DND-41 (cell line): ENCODE measurements around the gene METRN.

Experiments used
- ATAC-seq: fragments of 200-7000 bp; cut with Tn5 transposase; 3 replicates; pipeline ENCODE4 v1.9.1; 2021; ENCODE audit warnings: low read depth; ENCODE audit not compliant: insufficient read depth
- DNase-seq: peaks from one replicate; pipeline ENCODE4 v3.0.0-alpha.2; 2020
- H2AFZ ChIP-seq: 2 replicates; pipeline ENCODE4 v1.6.0; 2012; ENCODE audit warnings: low read depth, low read length
- H3K27ac ChIP-seq: 2 replicates; pipeline ENCODE4 v1.5.1; 2012; ENCODE audit warnings: low read length, inconsistent platforms
- H3K27me3 ChIP-seq: fragments of 200-600 bp; sonication (generic); 2 replicates; pipeline ENCODE4 v1.6.0; 2012; ENCODE audit warnings: low read length, mild to moderate bottlenecking, inconsistent platforms; ENCODE audit not compliant: insufficient read depth, poor library complexity
- H3K36me3 ChIP-seq: 2 replicates; pipeline ENCODE4 v1.5.1; 2012; ENCODE audit warnings: low read length, inconsistent platforms; ENCODE audit not compliant: insufficient read depth
- H3K4me1 ChIP-seq: 2 replicates; pipeline ENCODE4 v1.5.1; 2012; ENCODE audit warnings: mild to moderate bottlenecking, low read length; ENCODE audit not compliant: insufficient read depth
- H3K4me2 ChIP-seq: 2 replicates; pipeline ENCODE4 v1.6.0; 2012; ENCODE audit warnings: mild to moderate bottlenecking, moderate library complexity, low read length, inconsistent platforms; ENCODE audit not compliant: insufficient read depth
- H3K4me3 ChIP-seq, 2 experiments: fragments of 200-600 bp in 1 of 2; shearing (Covaris generic) in 1 of 2; 2 replicates each; pipeline ENCODE4 v1.5.1; 2012 to 2016; ENCODE audit warnings: inconsistent platforms in 2 of 2, low read length in 2 of 2, mild to moderate bottlenecking in 2 of 2, low read depth in 1 of 2, moderate library complexity in 1 of 2
- H3K79me2 ChIP-seq: 2 replicates; pipeline ENCODE4 v1.6.0; 2012; ENCODE audit warnings: low read length, inconsistent platforms; ENCODE audit not compliant: insufficient read depth
- H3K9ac ChIP-seq: 2 replicates; pipeline ENCODE4 v1.6.0; 2012; ENCODE audit warnings: low read depth, mild to moderate bottlenecking, inconsistent platforms, low read length, moderate library complexity
- H3K9me3 ChIP-seq: 2 replicates; pipeline ENCODE4 v1.5.1; 2012; ENCODE audit warnings: low read length, moderate library complexity, mild to moderate bottlenecking, inconsistent platforms; ENCODE audit not compliant: insufficient read depth, severe bottlenecking
- H4K20me1 ChIP-seq: 2 replicates; pipeline ENCODE4 v1.6.0; 2012; ENCODE audit warnings: low read length; ENCODE audit not compliant: insufficient read depth
- EZH2 ChIP-seq: IDR thresholded peaks from 3 replicates; pipeline ENCODE4 v1.6.1; 2012; ENCODE audit warnings: borderline replicate concordance, low read depth, mild to moderate bottlenecking, moderate library complexity, low read length, inconsistent platforms; ENCODE audit not compliant: severe bottlenecking
- TF ChIP-seq, protein P1 (sequence below): IDR thresholded peaks from 2 replicates; pipeline ENCODE4 v1.5.1; 2012; ENCODE audit warnings: borderline replicate concordance, low read length, moderate library complexity, mild to moderate bottlenecking; ENCODE audit not compliant: poor library complexity, severe bottlenecking; ENCODE audit errors: extremely low read depth

Gene METRN

DNA sequence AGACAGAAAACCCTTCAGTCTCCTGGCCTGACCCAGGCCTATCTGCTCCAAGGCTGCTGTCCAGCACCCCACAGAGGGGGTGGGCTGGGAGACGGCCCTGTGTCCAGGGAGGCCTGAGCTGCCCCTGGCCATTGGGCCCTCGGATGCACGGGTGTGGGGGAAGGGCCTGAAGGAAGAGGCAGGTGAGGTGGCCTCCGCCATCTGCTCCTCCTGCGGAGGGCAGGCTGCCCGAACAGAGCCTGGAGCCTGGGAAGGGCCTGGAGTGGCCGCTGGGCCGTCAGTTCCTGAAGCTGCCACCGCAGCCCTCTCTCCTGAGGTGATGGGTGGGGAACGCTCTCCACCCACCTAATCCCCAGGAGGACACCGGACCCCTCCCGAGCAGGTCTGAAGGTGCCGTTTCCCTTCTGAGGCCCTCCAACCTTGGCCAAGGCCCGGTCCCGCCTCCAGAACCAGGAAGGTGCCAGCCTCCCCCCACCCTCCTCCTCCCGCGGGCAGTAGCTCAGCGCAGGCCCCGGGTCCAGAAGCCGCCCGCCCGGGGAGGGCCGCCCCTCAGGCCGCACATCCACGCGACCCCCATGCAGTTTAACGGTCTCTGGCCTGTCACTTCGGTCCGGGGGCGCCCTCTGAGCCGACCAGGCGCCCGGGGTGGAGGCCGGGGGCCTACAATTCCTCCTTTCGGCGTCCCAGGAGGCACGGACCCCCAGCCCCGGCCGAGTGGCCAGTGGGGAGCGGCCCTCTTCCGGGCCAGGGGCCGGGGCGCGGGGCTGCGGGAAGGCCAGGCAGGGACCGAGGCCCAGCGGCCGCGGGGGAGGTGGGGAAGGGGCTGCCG is 10.2 kb upstream of the METRN start:
- peaks cover 10% of the 10 kb centered on the region for H4K20me1 ChIP-seq
- DNase-seq, result no peak
- H3K36me3 ChIP-seq, result no peaks in the 10 kb centered on the region
- no peak overlapping the region for H3K4me3 ChIP-seq
- H3K79me2 ChIP-seq, result no peaks in the 10 kb centered on the region
- no peak overlapping the region for H3K4me2 ChIP-seq
- H3K27ac ChIP-seq, result no peak overlapping the region
- no peaks in the 10 kb centered on the region for H3K4me1 ChIP-seq
- no peak overlapping the region for H2AFZ ChIP-seq
- H3K9me3 ChIP-seq, result no peaks in the 10 kb centered on the region
- no peak for ATAC-seq
- no peak for TF ChIP-seq EZH2
- TF ChIP-seq, protein P1, sequence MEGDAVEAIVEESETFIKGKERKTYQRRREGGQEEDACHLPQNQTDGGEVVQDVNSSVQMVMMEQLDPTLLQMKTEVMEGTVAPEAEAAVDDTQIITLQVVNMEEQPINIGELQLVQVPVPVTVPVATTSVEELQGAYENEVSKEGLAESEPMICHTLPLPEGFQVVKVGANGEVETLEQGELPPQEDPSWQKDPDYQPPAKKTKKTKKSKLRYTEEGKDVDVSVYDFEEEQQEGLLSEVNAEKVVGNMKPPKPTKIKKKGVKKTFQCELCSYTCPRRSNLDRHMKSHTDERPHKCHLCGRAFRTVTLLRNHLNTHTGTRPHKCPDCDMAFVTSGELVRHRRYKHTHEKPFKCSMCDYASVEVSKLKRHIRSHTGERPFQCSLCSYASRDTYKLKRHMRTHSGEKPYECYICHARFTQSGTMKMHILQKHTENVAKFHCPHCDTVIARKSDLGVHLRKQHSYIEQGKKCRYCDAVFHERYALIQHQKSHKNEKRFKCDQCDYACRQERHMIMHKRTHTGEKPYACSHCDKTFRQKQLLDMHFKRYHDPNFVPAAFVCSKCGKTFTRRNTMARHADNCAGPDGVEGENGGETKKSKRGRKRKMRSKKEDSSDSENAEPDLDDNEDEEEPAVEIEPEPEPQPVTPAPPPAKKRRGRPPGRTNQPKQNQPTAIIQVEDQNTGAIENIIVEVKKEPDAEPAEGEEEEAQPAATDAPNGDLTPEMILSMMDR, result no peak
- no peaks in the 10 kb centered on the region for H3K27me3 ChIP-seq
- no peak overlapping the region for H3K9ac ChIP-seq

DNA sequence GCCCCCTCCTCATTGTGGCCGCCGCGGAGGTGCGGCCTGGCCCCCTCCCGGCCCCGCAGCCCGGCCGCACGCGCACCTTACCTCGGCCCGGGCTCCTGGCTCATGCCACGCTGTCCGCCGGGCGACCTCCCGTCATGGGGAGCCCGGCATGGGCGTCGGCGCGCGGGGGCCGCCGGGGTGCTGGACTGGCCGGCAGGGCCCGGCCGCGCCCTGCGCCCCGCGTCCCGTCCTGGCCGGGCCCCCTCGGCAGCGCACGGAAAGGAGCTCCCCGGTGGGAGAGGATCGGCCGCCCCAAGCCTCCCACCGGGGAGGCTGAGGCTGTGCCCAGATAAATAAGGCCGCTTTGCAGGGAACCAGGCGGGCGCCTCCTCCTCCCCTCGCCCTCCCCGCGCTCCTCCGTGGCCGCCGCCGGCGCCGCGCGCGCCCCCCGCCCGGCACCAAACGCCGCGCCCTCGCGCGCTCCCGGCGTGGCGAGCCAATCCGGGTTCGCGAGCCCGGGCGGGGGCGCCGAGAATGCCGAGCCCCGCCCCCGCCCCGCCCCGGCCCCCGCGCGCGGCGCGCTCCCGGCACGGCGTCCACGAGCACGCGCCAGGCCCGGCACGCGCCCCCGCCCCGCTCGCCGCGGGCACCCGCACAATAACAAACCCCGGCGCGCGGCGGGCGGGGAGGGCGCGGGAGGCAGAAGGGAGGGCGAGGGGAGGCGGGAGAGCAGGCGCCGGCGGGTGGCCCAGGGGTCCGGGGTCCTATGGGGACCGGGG is 9.3 kb upstream of the METRN start, which contains the start of gene FBXL16:
Gene FBXL16 (minus strand): TSS at position 371 of the 758 bp plus-strand sequence. CDS start 8,396 bp downstream, outside the sequence.
- Histone ChIP-seq H3K4me1 (no peaks in the 10 kb centered on the region), H4K20me1 (peaks cover 5% of the 10 kb centered on the region), H2AFZ (no peak within 1 kb of the TSS), H3K36me3 (no peaks in the 10 kb centered on the region), H3K27me3 (no peaks in the 10 kb centered on the region), H3K4me2 (no peak within 1 kb of the TSS), H3K27ac (no peak within 1 kb of the TSS), H3K9me3 (no peaks in the 10 kb centered on the region), H3K4me3 (no peak within 1 kb of the TSS), H3K79me2 (no peaks in the 10 kb centered on the region), H3K9ac (no peak within 1 kb of the TSS)
- TF ChIP-seq EZH2, result no peak
- TF ChIP-seq, protein P1, result no peak
- no peak for ATAC-seq
- no peak for DNase-seq

DNA sequence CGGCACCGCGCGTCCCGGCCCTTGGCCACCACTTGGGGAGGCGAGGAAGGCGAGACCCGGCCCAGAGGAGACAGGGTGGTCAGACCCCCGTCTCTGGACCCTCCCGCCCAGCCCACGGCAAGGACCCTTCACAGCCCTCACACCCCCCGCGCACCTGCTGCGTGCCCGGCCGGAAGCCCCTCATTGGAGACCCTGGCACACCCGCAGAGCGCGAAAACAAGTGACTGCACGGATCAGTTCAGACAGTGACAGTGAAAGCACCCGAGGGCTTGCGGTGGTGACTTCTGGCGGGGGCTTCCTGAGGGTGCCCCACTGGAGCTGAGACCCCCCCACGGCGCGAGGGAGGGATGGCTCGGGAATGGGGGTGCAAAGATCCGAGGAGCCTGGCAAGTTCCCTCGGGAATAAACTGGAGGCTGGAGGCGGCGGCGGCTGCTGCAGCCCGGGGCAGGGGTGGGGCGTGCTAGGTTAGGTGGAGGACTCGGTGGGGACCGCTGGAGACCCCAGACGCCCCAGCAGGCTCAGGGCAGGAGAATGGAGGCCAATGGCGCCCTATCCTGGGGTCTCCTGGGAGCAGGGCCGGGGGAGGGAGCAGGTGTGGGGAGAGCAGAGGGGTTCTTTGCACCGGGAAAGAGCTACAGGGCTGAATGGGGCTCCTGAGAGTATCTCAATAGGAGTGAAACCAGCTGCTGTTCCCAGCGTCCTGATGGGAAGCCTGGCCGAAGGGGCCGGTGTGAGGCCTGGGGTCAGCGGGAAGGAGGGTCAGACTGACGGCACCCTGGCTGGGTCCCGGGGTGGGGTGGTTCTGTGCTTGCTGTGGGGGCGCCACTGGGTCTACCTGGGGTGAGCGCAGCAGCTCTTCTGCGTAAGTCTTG is 8.5 kb upstream of the METRN start:
- H3K9ac ChIP-seq, result no peak overlapping the region
- no peak overlapping the region for H3K27ac ChIP-seq
- H4K20me1 ChIP-seq, result peaks cover 9% of the 10 kb centered on the region
- H3K4me1 ChIP-seq, result 0 out of 2 replicates have a peak, but pooled peaks cover under 1% of the 10 kb centered on the region
- H3K79me2 ChIP-seq, result no peaks in the 10 kb centered on the region
- H3K4me2 ChIP-seq, result no peak overlapping the region
- no peak overlapping the region for H3K4me3 ChIP-seq
- ATAC-seq, result no peak
- TF ChIP-seq EZH2, result no peak
- TF ChIP-seq, protein P1, result no peak
- H2AFZ ChIP-seq, result no peak overlapping the region
- no peaks in the 10 kb centered on the region for H3K36me3 ChIP-seq
- no peak for DNase-seq
- no peaks in the 10 kb centered on the region for H3K27me3 ChIP-seq
- H3K9me3 ChIP-seq, result no peaks in the 10 kb centered on the region
